AG09309 (cell line): Measurements from ENCODE around the gene SLC22A13.
"Not testable (repeated sequence)": the region's sequence is repeated elsewhere in the genome, so short reads cannot be mapped to it uniquely, and the experiment has no call there.

ENCODE experiments used
- DNase-seq: peaks from one replicate; pipeline ENCODE4 v3.0.0-alpha.2; 2010; ENCODE audit warnings: low read depth
- H3K4me3 ChIP-seq: 2 replicates; pipeline ENCODE4 v1.5.1; 2011; ENCODE audit warnings: mild to moderate bottlenecking, low read depth, low read length, moderate library complexity; ENCODE audit not compliant: control insufficient read depth
- CTCF ChIP-seq: IDR thresholded peaks from 2 replicates; pipeline ENCODE4 v1.5.1; 2011; ENCODE audit warnings: mild to moderate bottlenecking, low read depth, low read length, inconsistent platforms; ENCODE audit not compliant: insufficient read depth, control insufficient read depth; ENCODE audit errors: missing control alignments

The SLC22A13 gene

GRCh38 chr3:38276917-38277630 lies 11.5 kb downstream of the SLC22A13 start:
- H3K4me3 ChIP-seq: no peak overlapping the region
- DNase-seq: no peak
- TF ChIP-seq CTCF: no peak

- no peak for TF ChIP-seq CTCF
Observed at GRCh38 chr3:38278841-38279240, 13.2 kb downstream of the SLC22A13 start.

GRCh38 chr3:38281895-38282686 lies 16.5 kb downstream of the SLC22A13 start, which contains the start of gene SLC22A14:
Gene SLC22A14 (plus strand): TSS chr3:38282294. CDS start chr3:38306027, 23,733 bp downstream.
- TF ChIP-seq CTCF: no peak
- H3K4me3 ChIP-seq: no peak within 1 kb of the TSS
- no peak for DNase-seq

More at GRCh38 chr3:38278841-38279240, 13.2 kb downstream of the SLC22A13 start:
- DNase-seq: no peak
- no peak overlapping the region for H3K4me3 ChIP-seq

- H3K4me3 ChIP-seq: no peak overlapping the region
- no peak for TF ChIP-seq CTCF
- DNase-seq: peak; percentile 49
Observed at GRCh38 chr3:38283810-38284755, 18.5 kb downstream of the SLC22A13 start.

- TF ChIP-seq CTCF: no peak
- H3K4me3 ChIP-seq: no peak overlapping the region
- no peak for DNase-seq
Observed at GRCh38 chr3:38284756-38285150, 19.1 kb downstream of the SLC22A13 start.

- not testable (repeated sequence) for H3K4me3 ChIP-seq, DNase-seq
Observed at GRCh38 chr3:38289286-38290217, 23.9 kb downstream of the SLC22A13 start.

GRCh38 chr3:38297053-38297452 lies 31.4 kb downstream of the SLC22A13 start:
- H3K4me3 ChIP-seq, DNase-seq: not testable (repeated sequence)
